Lung microvascular endothelial cell (primary cell): ENCODE results near the gene PIK3C2A. TPM values are rescaled to one million over a fixed set of nuclear protein-coding genes. Genes with fewer than 3 reads are reported as not detected.

Experiments used
- DNase-seq, 2 donors: peaks; one replicate each; pipeline versions ENCODE4 v3.0.0 to v3.0.0-alpha.2; 2010; ENCODE audit warnings: low read depth in 2 of 2
- total RNA-seq: library from RNA; depleted of rRNA; stranded (reverse); fragments of >200 nt; gene quantifications from 2 replicates; pipeline ENCODE4 v1.2.1, GENCODE V29; 2014

Gene PIK3C2A
- total RNA-seq, 1 donor from 2014 or later = 29.8 TPM

DNA sequence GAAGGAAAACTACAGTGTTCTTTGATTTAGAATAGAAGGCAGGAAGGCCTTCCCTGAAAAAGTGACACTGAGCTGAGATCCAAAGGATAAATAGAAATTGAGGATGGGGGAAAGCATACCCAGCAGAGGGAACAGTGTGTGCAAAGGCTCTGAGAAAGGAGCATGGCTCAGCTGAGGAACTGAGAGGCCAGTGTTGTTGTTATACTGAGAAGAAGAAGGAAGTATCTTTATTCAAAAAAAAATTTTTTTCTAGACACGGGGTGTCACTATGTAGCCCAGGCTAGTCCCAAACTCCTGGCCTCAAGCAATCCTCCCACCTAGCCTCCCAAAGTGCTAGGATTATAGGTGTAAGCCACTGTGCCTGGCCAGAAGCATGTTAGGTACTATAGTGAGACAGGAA, 3.5 kb upstream of the PIK3C2A start:
- no peak for DNase-seq

DNA sequence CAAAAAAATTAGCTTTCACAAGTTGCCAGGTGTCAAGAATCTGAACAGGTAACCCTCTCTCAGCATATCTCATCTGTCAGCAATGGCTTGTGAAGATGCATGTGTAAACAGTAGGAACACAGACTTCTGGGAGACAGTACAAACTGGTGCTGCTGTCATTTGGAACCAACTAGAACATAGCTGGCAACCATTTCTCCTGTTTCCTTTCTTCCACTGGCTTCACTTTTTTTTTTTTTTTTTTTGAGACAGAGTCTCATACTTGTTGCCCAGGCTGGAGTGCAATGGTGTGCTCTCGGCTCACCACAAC, 2.1 kb upstream of the PIK3C2A start:
- no peak for DNase-seq

DNA sequence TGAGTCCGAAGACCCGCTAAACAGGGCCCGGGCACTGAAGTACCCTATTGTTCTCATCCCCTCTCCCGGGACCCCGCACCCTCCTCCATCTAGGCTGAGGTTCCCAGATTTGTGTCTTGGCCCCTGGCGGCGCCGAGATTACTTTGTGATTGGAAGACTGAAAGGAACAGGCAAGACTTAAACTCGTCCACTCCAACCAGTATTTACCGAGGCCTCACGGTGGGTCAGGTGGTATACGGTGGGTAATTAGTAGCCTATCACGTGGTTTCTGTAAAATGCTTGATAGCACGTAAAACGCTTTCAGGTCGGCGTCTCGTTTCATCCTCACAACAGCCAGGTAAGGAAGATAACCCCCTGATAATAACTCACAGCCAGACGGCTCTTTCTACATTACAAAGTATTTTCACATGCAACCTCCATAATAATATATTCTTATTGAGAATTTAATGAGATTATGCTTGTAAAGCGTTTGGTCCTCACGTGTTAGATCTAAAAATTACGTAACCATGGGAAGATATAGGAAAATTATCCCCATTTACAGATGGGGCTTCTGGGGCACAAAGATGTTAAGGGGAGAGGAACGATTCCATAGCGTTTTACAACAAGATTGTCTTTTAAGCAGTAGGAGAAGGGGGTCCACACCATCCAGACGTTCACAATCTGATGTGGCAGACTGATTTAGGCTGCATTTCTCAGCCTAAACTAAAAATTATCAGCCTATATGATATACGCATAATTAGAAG, 642 bp upstream of the PIK3C2A start:
- peak; percentile 79 to 80 for DNase-seq

DNA sequence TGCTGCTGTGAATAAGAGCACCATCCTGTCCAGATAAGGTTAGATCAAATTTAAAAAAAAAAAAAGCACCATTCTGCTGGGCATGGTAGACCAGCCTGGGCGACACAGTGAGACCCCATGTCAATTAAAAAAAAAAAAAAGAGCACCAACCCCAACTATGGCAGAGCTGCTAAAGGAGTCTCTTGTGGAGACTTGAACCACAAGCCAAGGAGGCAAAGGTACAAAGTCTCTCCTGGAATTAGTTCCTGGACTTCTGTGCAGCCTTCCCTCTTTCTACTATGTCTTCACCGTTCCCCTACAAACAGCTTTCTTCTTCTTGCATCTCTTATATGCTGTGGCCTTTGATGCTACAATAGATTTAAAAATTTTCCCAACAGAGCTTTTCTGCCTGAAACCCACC, 1.3 kb downstream of the PIK3C2A start:
- DNase-seq = no peak

DNA sequence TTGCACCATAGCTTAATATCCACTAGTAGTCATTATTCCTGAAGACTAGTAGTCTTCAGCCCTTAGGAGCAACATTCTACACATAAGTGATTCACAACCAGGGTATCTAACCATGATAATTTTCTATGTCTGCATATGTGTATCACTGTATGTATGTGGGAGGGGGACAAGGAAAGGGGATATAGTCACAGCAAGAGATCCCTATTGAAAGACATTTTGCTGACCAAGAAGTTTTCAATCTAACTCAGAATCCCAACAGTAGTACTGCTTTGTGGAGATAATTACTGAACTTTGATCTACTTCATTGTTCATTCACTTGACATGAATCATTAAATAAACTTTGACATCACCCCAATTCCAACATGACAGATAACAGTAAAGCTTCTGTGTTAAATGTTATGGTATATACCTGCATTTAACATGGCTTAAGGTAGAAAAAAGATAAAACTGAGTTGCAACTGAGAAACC, 10.3 kb downstream of the PIK3C2A start:
- peak; percentile 16 to 17 for DNase-seq

DNA sequence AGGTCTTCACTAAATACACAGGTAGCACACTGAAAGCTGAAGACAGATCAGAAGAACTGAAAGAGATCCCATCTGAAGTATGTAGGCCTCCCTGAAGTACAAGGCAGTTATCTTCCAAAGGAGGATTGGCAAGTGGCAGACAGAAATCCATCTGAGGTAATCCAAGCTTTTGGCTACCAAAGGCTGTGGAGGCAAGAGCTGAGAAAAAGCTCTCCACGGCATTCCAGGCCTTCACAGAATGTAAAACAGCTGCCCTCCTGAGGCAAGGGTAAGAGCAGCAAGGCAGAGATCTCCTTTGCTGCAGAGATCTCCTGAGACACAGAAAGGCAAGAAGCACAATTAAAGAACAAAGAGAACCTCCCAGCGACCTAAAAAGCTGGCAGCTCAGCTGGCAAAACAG, 19.1 kb downstream of the PIK3C2A start:
- DNase-seq = no peak

DNA sequence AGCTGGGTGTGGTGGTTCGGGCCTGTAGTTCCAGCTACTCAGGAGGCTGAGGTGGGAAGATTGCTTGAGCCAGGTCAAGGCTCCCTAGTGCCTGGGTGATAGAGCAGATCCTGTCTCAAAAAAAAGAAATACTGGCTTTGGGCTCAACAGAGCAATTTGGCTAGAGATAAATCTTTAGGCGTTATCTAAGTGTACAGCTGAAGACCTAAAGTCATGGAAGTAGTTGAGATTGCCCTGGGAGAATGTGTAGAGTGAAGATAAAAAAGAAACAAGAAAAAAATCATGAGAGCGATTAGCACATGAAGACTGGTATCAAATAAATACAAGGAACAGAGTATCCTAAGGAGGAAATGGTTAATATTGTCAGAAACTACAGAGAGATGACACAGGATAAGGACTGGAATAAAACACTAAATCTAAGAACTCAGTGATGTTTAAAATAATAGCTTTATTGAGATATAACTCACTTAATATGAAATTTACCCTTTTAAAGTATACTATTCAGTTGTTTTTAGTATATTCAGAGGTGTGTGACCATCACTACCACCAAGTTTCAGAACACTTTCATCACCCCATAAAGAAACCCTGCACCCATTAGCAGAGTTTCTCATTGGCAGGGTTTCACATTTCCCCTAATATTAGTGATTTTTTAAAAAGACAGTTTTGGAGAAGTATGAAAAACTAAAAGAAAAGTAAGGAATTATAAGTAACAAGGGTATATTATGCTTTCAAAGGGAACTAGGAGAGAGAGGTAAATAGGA, 20.7 kb downstream of the PIK3C2A start:
- no peak for DNase-seq

DNA sequence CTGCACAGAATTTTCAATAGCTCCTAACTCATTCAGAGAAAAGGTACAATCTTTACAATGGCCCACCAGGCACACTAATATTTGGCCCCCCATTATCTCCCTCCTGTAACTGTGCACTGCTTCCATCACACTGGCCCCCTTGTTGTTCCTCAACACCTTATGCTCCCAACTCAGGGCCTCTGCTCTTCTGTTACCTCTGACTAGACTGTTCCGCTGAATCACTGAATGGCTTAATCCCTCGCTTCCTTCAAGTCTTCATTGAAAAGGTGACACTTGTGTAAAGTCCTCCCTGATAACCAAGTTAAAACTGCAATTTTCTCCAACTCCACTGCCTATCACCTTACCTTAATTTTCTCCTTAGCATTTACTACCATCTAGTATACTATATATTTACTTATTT, 21.8 kb downstream of the PIK3C2A start:
- DNase-seq = no peak

DNA sequence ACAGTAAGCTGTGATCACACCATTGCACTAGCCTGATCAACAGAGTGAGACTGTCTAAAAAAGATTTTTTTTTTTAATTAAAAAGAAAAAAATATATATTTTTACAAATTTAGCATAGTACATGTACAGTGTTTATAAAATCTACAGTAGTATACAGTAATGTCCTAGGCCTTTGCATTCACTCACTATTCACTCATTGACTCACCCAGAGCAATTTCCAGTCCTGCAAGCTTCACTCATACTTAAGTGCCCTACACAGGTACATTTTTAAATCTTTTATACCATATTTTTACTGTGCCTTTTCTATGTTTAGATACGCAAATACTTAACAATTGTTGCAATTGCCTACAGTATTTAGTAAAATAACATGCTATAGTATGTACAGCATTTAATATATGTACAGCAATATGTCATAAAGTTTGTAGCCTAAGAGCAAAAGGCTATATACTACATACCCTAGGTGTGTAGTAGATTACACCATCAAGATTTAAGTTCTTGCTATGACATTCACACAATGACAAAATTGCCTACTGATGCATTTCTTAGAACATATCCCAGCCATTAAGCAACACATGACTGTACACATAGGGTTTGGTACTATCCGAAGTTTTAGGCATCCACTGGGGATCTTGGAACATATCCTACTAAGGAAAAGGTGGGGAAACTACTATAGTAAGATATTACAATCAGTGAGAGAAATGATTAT, 22.8 kb downstream of the PIK3C2A start:
- DNase-seq = no peak

DNA sequence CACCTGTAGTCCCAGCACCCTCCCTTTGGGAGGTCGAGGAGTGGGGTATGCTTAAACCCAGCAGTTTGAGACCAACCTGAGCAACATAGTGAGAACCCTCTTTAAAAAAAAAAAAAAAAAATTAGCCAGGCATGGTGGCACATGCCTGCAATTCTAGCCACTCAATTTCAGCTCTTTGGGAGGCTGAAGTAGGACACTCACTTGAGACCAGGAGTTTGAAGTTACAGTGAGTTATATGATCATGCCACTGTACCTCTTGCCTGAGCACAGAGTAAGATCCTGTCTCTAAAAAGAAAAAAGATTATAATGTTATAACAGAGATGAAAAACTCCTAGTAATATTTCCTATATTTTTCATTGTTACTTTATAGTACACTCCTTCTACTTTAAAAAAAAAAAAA, 23.9 kb downstream of the PIK3C2A start:
- DNase-seq = no peak

DNA sequence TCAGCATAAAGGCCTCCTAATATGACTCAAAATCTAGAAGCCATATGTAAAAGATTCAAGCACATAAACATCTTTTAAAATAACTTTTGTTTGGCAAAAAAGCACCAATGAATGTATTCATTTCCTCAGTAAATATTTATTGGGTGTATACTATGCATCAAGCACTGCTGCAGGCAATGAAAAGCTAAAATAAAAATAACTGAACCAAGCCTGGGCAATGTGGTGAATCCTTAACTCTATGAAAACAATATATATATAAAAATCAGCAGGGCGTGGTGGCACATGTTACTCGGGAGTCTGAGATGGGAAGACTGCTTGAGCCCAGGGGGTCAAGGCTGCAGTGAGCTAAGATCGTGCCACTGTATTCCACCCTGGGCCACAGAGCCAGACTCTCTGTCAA, 27.8 kb downstream of the PIK3C2A start:
- no peak for DNase-seq

DNA sequence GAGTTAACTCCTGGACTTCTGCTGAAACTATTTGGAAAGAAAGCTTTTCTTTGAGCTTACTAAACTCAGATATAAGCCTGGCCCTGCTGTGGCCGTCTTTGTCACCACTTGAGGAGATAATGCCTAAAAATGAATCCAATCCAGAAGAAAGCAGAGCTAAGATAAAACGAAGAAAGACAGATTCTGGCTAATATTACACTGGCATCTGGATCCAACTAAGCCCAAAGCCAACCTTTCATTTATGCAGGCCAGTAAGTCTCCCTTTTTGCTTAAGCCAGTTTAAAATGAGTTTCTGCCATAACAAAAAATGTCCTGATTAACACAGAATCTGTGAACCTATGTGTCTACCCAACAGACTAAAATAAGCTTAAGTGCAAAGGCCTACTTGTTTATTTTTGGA, 34.5 kb downstream of the PIK3C2A start:
- DNase-seq = no peak

DNA sequence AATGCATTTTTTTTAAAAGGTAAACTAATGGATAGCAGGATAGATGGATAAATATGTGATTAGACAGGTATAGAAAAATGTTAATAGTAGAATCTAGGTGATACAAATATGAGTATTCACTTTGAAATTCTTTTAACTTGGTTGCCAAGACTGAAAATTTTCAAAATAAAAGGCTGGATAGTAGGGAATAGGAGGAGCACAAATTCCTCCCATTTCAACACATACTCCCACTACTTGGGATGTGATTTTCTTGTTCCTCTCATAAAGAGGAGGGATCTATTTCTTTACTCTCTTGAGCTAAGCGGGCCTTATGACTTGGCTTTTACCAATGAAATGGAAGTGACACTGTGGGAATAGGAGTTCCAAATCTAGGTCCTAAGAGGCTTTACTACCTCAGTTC, 35.9 kb downstream of the PIK3C2A start:
- no peak for DNase-seq

DNA sequence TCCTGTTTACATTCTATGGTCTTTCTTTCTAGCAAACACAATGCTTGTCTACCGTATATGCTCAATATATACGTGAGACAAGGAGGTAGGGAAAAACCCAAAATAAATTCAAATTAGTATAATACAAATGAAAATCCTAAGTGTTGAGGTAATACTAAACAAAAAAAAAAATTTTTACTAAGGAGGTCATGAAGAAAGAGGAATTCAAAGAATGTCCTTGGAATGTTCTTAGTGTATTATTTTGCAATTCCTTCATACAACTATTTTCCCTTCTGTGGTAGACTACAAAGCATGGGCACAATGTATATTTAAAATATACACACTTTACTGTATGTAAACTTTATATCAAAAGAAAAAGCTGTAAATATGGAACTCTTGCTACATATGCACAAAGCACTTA, 36.4 kb downstream of the PIK3C2A start:
- peak in 1 of 2 donors; percentile 36 for DNase-seq

DNA sequence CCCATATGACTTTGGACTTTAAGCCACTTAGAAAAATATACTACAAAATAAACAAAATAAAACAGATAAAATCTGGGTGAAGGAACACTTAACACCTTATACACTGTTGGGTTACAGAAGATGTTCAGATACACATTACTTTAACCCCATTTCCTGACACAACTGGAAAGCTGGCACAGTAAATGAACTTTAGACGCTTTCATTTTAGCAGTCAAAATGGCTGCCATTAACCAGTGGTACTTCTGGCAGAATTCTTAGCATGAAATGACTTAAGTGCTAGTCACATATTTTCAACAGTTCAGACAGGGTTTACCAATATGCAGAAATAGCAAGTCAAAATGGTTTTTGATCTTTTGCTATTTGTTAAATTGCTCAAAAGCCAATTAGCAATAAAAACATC, 37.9 kb downstream of the PIK3C2A start:
- no peak for DNase-seq

DNA sequence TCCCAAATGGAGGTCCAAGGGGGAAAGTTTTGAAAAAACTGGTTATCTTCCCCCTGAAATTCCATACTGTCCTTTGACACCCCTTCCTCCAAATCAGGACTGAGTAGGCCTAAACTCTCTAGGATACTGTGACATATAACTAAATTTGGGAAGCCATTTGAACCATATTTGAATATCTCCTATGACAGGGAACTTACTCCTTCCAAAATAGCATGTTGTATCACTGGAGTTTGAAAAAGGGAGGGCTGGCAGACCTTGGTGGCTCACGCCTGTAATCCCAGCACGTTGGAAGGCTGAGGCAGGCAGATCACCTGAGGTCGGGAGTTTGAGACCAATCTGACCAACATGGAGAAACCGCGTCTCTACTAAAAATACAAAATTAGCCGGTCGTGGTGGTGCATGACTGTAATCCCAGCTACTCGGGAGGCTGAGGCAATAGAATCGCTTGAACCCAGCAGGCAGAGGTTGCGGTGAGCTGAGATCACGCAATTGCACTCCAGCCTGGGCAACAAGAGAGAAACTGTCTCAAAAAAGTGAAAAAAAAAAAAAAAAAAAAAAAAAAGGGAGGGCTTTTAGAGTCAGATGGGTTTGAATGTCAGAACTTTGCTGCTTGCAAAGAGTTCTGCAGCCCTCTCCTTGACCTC, 42.4 kb downstream of the PIK3C2A start:
- no peak for DNase-seq

DNA sequence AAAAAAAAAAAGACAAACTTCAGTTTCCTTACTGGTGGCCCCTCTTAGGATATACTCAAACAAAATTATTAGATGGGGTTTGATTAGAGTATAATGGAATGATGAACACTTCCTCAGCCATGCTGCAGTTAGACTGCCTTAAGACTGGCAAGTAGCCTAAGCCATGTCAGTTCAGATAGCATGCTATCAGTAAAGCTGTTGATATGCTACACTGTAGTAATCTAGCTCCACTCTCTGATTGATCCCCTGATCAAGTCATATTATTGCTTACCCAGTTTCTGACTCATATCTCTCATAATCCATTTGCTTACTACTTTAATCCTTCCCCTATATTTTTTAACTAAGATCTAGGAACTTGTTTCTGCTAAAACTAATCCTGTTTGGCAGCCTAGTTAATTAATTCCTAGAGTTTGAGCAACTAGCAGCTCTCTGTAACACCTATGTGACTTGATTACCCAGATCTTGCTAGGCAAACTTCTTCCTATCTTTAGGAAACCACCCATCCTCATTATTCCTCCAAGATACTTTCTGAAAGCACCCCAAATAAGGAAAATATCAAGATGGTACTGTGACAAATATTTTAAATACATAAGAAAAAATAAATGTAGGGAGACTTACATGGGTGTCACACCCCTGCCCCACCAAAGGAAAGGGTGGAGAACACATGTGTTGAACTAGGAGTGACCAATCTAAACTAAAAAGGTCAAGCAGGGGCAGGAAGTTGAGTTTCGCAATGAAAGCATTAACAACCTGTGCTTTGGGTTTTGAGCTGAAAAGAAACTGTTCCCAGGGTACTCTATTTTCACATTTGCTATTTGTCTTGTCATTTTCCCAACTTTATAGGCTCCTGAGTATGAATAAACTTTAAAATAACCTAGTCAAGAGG, 43.2 kb downstream of the PIK3C2A start:
- DNase-seq = peak; percentile 40 to 60

DNA sequence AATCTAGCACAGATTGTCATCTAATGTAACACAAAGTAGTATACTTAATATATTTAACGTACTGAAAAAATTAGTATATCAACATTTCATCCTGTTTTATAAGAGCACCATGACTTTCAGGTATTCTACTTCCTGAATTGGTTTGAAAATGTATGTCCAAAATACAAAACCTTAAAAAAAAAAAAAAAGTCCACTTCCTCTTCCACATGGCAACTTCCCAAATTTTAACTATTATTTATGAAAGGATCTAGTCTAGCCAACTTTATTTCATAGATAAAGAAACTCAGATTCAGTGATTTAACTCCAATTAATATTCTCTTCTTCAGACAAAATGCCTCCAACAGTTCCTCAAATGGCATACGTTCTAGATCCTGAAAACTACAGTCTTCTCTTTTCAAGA, 44.0 kb downstream of the PIK3C2A start:
- DNase-seq = peak in 1 of 2 donors; percentile 25

DNA sequence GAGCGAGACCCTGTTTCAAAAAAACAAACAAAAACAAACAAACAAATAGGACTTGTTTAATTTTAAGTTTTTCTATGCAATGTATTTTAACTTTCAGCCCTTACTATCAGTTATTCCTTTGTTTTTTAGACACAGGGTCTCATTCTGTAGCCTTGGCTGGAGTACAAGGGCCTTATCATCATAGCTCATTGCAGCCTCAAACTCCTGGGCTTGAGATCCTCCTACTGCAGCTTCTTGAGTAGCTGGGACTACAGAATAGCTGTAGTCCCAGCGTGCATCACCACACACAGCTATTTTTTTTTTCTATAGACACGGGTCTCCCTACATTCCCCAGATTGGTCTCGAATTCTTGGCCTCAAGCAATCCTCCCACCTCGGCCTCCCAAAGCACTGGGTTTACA, 44.5 kb downstream of the PIK3C2A start:
- no peak for DNase-seq

DNA sequence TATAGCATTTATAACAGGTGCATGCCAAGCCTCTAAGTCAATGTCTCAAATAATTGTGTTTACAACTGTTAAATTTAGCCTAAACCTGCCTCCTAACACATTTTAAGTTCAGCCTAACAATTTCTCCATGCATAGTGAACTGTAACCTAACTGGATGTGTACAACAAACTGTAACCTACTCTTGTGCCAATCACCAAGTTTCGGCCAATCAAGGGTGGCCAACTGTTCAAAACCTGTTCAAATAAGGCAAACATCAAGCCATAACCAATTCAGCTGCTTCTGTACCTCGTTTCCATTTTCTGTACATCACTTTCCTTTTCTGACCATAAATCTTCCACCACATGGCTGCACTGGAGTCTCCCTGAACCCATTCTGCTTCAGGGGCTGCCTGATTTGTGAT, 45.4 kb downstream of the PIK3C2A start:
- no peak for DNase-seq

DNA sequence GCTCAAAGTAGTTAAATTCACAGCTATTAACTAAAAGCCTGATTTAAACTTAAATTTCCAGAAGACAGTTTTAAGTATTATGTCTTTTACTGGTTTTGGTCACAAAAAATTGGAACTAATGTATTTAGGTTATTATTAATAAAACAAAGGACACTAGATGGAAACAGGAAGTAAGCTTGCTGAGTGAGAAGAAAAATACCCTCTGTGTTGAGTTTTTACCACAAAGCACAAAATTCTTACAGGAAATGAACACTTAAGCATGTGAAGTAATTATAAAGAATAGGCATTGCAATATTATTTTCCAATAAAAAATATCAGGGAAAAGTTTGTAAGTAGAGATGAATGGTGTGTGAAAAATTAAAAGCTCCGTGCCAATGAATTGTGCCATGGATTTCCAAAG, 46.3 kb downstream of the PIK3C2A start:
- DNase-seq = peak; percentile 46 to 66
